ENCODE data around the gene CD247. TPM values are rescaled to one million over a fixed set of nuclear protein-coding genes. Genes with fewer than 3 reads are reported as not detected.

The CD247 gene
- total and polyA plus RNA-seq, 2 experiments from 2014 or later, result not detected

DNA sequence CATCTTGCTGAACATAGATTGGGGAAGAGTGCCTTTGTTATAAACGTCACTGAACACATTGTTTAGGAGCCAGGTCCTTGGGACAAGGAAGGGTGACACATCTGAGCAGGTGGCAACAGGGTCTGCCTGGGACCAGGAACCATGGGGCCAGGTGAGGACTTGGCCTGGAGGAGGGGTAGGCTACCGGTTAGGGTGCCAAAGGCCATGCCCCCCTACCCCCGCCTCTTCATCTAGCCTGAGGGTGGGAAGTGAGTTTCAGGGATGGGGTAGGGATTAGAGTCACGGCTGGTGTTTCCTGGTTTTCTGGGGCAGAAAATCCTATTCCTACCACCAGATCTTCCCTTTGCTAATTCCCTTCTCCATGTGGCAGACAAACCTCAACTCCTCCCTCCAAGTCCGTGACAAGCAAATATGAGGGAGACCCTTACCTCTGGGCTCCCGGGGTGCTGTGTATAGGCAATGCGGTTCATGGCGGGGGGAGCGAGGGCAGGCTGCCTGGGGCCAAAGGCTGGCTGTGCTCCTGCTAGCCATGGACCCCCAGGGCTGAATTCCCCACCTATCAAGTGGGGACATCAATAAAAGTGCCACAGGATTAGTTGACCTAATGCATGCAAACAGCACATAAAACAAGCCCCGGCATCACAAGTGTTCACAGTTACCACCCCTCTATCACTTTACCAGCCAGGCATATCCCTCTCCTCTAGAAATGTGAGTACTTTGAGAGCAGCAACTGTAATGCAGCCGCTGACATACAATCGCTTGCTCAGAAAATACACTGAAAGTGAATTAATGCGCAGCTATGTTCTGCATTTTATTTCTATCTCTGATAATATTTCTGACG is 14.5 kb downstream of the CD247 start:
- no peaks in the 10 kb centered on the region for H3K4me1 ChIP-seq (ENCODE audit: insufficient read depth)
- H3K4me2 ChIP-seq, result no peak overlapping the region
- H3K36me3 ChIP-seq (replicated peaks; ENCODE audit: insufficient read depth, low read depth), result no peaks in the 10 kb centered on the region
- peaks cover 4% of the 10 kb centered on the region for H3K27me3 ChIP-seq
- no peak overlapping the region for H3K27ac ChIP-seq
- H3K4me3 ChIP-seq, result no peak overlapping the region
- H3K79me2 ChIP-seq, result no peaks in the 10 kb centered on the region
- TF ChIP-seq EZH2phosphoT487 (IDR thresholded peaks at IDR 0.05; ENCODE audit: low read depth, severe bottlenecking, unreplicated experiment) (no peak), CTCF (IDR thresholded peaks at IDR 0.05; ENCODE audit: poor library complexity) (no peak), EZH2 (IDR thresholded peaks at IDR 0.05; ENCODE audit: borderline replicate concordance) (no peak)
- H3K9me3 ChIP-seq (ENCODE audit: low read depth), result no peaks in the 10 kb centered on the region
- H3K9me2 ChIP-seq (replicated peaks; ENCODE audit: insufficient read depth), result no peaks in the 10 kb centered on the region
- no peaks in the 10 kb centered on the region for H4K20me1 ChIP-seq (ENCODE audit: insufficient read depth, poor library complexity, severe bottlenecking)
- 64% methylated on average over 14 of the region's 14 CpGs for WGBS (ENCODE audit: low lambda C conversion rate, missing lambda C conversion rate)
- no peak for DNase-seq (ENCODE audit: low spot score)
- no peak overlapping the region for H2AFZ ChIP-seq

DNA sequence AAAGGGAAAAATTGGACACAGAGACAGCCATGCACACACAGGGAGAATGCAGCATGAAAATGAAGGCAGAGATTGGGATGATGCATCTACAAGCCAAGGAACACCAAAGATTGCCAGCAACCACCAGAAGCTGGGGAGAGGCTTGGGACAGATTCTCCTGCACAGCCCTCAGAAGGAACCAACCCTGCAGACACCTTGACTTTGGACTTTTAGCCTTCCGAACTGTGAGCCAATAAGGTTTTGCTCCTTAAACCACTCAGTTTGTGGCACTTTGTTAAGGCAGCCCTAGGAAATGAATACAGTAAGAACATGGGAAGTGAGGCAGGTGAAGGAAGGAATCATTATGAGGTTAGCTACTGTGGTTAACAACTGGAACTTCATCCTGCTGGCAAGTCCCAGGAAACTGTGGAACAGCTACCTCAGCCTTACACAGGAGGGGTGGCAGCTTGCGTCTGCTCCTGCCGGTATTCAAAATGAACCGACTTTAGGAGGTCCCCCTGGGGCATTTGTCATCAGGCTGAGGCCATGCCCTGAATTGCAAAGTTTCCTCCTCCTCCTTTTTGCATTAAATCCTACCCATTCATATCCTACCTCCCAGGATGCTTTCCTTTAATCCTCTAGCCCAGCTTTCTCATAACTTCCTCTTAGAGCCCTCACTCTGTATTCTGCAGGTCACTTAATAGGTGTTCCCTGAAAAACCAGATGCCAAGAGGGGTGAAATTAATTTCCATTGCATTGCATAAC is 15.4 kb downstream of the CD247 start:
- Histone ChIP-seq H3K27ac (no peak overlapping the region), H4K20me1 (ENCODE audit: insufficient read depth, poor library complexity, severe bottlenecking) (no peaks in the 10 kb centered on the region), H3K9me2 (replicated peaks; ENCODE audit: insufficient read depth) (no peaks in the 10 kb centered on the region), H2AFZ (no peak overlapping the region), H3K9me3 (ENCODE audit: low read depth) (no peaks in the 10 kb centered on the region), H3K4me1 (ENCODE audit: insufficient read depth) (no peaks in the 10 kb centered on the region), H3K79me2 (no peaks in the 10 kb centered on the region), H3K27me3 (peaks cover 4% of the 10 kb centered on the region), H3K36me3 (replicated peaks; ENCODE audit: insufficient read depth, low read depth) (no peaks in the 10 kb centered on the region), H3K4me3 (no peak overlapping the region), H3K4me2 (no peak overlapping the region)
- TF ChIP-seq EZH2phosphoT487 (IDR thresholded peaks at IDR 0.05; ENCODE audit: low read depth, severe bottlenecking, unreplicated experiment) (no peak), EZH2 (IDR thresholded peaks at IDR 0.05; ENCODE audit: borderline replicate concordance) (no peak), CTCF (IDR thresholded peaks at IDR 0.05; ENCODE audit: poor library complexity) (no peak)
- no peak for DNase-seq (ENCODE audit: low spot score)
- 46% methylated on average over 4 of the region's 4 CpGs for WGBS (ENCODE audit: low lambda C conversion rate, missing lambda C conversion rate)

GRCh38 chr1:167502192-167502551 is 16.2 kb downstream of the CD247 start:
- Histone ChIP-seq H3K27ac (no peak overlapping the region), H2AFZ (no peak overlapping the region), H3K4me2 (no peak overlapping the region), H3K79me2 (no peaks in the 10 kb centered on the region), H4K20me1 (ENCODE audit: insufficient read depth, poor library complexity, severe bottlenecking) (no peaks in the 10 kb centered on the region), H3K9me2 (replicated peaks; ENCODE audit: insufficient read depth) (no peaks in the 10 kb centered on the region), H3K9me3 (ENCODE audit: low read depth) (no peaks in the 10 kb centered on the region), H3K36me3 (replicated peaks; ENCODE audit: insufficient read depth, low read depth) (no peaks in the 10 kb centered on the region), H3K4me3 (no peak overlapping the region), H3K27me3 (peaks cover 4% of the 10 kb centered on the region), H3K4me1 (ENCODE audit: insufficient read depth) (no peaks in the 10 kb centered on the region)
- 86% methylated on average over 5 of the region's 5 CpGs for WGBS (ENCODE audit: low lambda C conversion rate, missing lambda C conversion rate)
- no peak for TF ChIP-seq EZH2phosphoT487 (IDR thresholded peaks at IDR 0.05; ENCODE audit: low read depth, severe bottlenecking, unreplicated experiment)
- no peak for TF ChIP-seq CTCF (IDR thresholded peaks at IDR 0.05; ENCODE audit: poor library complexity)
- no peak for TF ChIP-seq EZH2 (IDR thresholded peaks at IDR 0.05; ENCODE audit: borderline replicate concordance)
- DNase-seq (ENCODE audit: low spot score), result no peak
